ENCODE results near the gene DCP1B.

DCP1B gene

GRCh38 chr12:1919284-1919683, 85.0 kb downstream of the DCP1B start:
- peak; percentile 24 for DNase-seq (ENCODE audit: low spot score)

GRCh38 chr12:1918884-1919236, 85.4 kb downstream of the DCP1B start:
- DNase-seq (ENCODE audit: low spot score): no peak

GRCh38 chr12:1918081-1918883, 86.0 kb downstream of the DCP1B start, which contains the start of gene CACNA2D4:
CACNA2D4 (minus strand) TSS chr12:1918652; CDS start chr12:1918473, 179 bp downstream.
- DNase-seq (ENCODE audit: low spot score): peak; percentile 93

- DNase-seq (ENCODE audit: low spot score): peak; percentile 41
These were observed 86.8 kb downstream of the DCP1B start for GRCh38 chr12:1917172-1918070.

- DNase-seq (ENCODE audit: low spot score): peak; percentile 52
These were observed 87.7 kb downstream of the DCP1B start for GRCh38 chr12:1916371-1917171.

- DNase-seq (ENCODE audit: low spot score): peak; percentile 30
These were observed 88.9 kb downstream of the DCP1B start for GRCh38 chr12:1915082-1915968.

- DNase-seq (ENCODE audit: low spot score): peak; percentile 20
These were observed 89.9 kb downstream of the DCP1B start for GRCh38 chr12:1914114-1914911.

GRCh38 chr12:1913377-1914113, 90.7 kb downstream of the DCP1B start:
- peak; percentile 21 for DNase-seq (ENCODE audit: low spot score)

- DNase-seq (ENCODE audit: low spot score): peak; percentile 15
These were observed 91.5 kb downstream of the DCP1B start for GRCh38 chr12:1912580-1913376.

- peak; percentile 39 for DNase-seq (ENCODE audit: low spot score)
These were observed 92.4 kb downstream of the DCP1B start for GRCh38 chr12:1911598-1912575.

GRCh38 chr12:1910468-1910867, 93.8 kb downstream of the DCP1B start:
- no peak for DNase-seq (ENCODE audit: low spot score)

- DNase-seq (ENCODE audit: low spot score): peak; percentile 29
These were observed 95.5 kb downstream of the DCP1B start for GRCh38 chr12:1908758-1909157.

- DNase-seq (ENCODE audit: low spot score): peak; percentile 42
These were observed 96.3 kb downstream of the DCP1B start for GRCh38 chr12:1907652-1908611.

GRCh38 chr12:1906579-1906978, 97.7 kb downstream of the DCP1B start:
- no peak for DNase-seq (ENCODE audit: low spot score)

GRCh38 chr12:1904875-1905274, 99.4 kb downstream of the DCP1B start:
- DNase-seq (ENCODE audit: low spot score): no peak

- no peak for DNase-seq (ENCODE audit: low spot score)
These were observed 107.3 kb downstream of the DCP1B start for GRCh38 chr12:1896964-1897363.

Data from D341Med (cell line).